Glutamatergic neuron (in vitro differentiated cells): ENCODE measurements around the gene NECTIN4. TPM values are rescaled to one million over a fixed set of nuclear protein-coding genes. Genes with fewer than 3 reads are reported as not detected.

Experiments
- DNase-seq: peaks from one replicate; pipeline ENCODE4 v3.0.0; 2022
- H3K27ac Mint-ChIP-seq: one replicate; pipeline ENCODE4 v1.8.0; 2020; ENCODE audit warnings: mild to moderate bottlenecking, mixed read lengths, inconsistent platforms; ENCODE audit not compliant: unreplicated experiment
- H3K27me3 Mint-ChIP-seq: one replicate; pipeline ENCODE4 v1.8.0; 2020; ENCODE audit warnings: mild to moderate bottlenecking, moderate library complexity, mixed read lengths, inconsistent platforms; ENCODE audit not compliant: unreplicated experiment
- H3K36me3 Mint-ChIP-seq: one replicate; pipeline ENCODE4 v1.8.0; 2020; ENCODE audit warnings: mild to moderate bottlenecking, mixed read lengths, inconsistent platforms; ENCODE audit not compliant: unreplicated experiment
- H3K4me1 Mint-ChIP-seq: one replicate; pipeline ENCODE4 v1.8.0; 2020; ENCODE audit warnings: mild to moderate bottlenecking, low read depth, mixed read lengths, inconsistent platforms; ENCODE audit not compliant: unreplicated experiment
- H3K4me3 Mint-ChIP-seq: one replicate; pipeline ENCODE4 v1.8.0; 2020; ENCODE audit warnings: mild to moderate bottlenecking, mixed read lengths, inconsistent platforms; ENCODE audit not compliant: unreplicated experiment
- H3K9me3 Mint-ChIP-seq: one replicate; pipeline ENCODE4 v1.8.0; 2020; ENCODE audit warnings: mild to moderate bottlenecking, moderate library complexity, mixed read lengths, inconsistent platforms; ENCODE audit not compliant: unreplicated experiment
- total RNA-seq: library from RNA; stranded (reverse); fragmentation: NEBNext Ultra II Directional; extraction: Animal tissue kit (Norgen Biotek cat#: 25700); gene quantifications from one replicate; pipeline ENCODE4 v1.2.1, GENCODE V29; 2021; ENCODE audit not compliant: unreplicated experiment
- TF ChIP-seq, protein P1 (sequence below): fragments of 200-600 bp; sonication (generic); IDR thresholded peaks from one replicate; pipeline ENCODE4 v1.5.0; 2021; ENCODE audit not compliant: partially characterized antibody, unreplicated experiment

The NECTIN4 gene
- total RNA-seq, 1 donor from 2014 or later: 0.39 TPM

GRCh38 chr1:161072751-161073449 lies 16.5 kb downstream of the NECTIN4 start:
- Mint-ChIP-seq H3K36me3 (no peaks in the 10 kb centered on the region), H3K27ac (no peak overlapping the region)

GRCh38 chr1:161071886-161072371 lies 17.4 kb downstream of the NECTIN4 start:
- Mint-ChIP-seq H3K36me3 (peaks cover 2% of the 10 kb centered on the region), H3K9me3 (peaks cover 2% of the 10 kb centered on the region), H3K4me3 (no peak overlapping the region), H3K4me1 (no peaks in the 10 kb centered on the region), H3K27me3 (peaks cover 16% of the 10 kb centered on the region), H3K27ac (no peak overlapping the region)
- TF ChIP-seq, protein P1, sequence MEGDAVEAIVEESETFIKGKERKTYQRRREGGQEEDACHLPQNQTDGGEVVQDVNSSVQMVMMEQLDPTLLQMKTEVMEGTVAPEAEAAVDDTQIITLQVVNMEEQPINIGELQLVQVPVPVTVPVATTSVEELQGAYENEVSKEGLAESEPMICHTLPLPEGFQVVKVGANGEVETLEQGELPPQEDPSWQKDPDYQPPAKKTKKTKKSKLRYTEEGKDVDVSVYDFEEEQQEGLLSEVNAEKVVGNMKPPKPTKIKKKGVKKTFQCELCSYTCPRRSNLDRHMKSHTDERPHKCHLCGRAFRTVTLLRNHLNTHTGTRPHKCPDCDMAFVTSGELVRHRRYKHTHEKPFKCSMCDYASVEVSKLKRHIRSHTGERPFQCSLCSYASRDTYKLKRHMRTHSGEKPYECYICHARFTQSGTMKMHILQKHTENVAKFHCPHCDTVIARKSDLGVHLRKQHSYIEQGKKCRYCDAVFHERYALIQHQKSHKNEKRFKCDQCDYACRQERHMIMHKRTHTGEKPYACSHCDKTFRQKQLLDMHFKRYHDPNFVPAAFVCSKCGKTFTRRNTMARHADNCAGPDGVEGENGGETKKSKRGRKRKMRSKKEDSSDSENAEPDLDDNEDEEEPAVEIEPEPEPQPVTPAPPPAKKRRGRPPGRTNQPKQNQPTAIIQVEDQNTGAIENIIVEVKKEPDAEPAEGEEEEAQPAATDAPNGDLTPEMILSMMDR: peak; percentile 69
- DNase-seq: peak; percentile 72

More at GRCh38 chr1:161072751-161073449, 16.5 kb downstream of the NECTIN4 start:
- TF ChIP-seq, protein P1: no peak
- Mint-ChIP-seq H3K4me1 (no peaks in the 10 kb centered on the region), H3K27me3 (peaks cover 11% of the 10 kb centered on the region), H3K9me3 (peaks cover 2% of the 10 kb centered on the region), H3K4me3 (no peak overlapping the region)
- no peak for DNase-seq

GRCh38 chr1:161070761-161071160 lies 18.6 kb downstream of the NECTIN4 start:
- Mint-ChIP-seq H3K4me3 (no peak overlapping the region), H3K36me3 (peaks cover 6% of the 10 kb centered on the region), H3K27ac (no peak overlapping the region), H3K27me3 (peaks cover 15% of the 10 kb centered on the region), H3K9me3 (peaks cover 2% of the 10 kb centered on the region), H3K4me1 (no peaks in the 10 kb centered on the region)
- DNase-seq: no peak
- TF ChIP-seq, protein P1: no peak

DNA sequence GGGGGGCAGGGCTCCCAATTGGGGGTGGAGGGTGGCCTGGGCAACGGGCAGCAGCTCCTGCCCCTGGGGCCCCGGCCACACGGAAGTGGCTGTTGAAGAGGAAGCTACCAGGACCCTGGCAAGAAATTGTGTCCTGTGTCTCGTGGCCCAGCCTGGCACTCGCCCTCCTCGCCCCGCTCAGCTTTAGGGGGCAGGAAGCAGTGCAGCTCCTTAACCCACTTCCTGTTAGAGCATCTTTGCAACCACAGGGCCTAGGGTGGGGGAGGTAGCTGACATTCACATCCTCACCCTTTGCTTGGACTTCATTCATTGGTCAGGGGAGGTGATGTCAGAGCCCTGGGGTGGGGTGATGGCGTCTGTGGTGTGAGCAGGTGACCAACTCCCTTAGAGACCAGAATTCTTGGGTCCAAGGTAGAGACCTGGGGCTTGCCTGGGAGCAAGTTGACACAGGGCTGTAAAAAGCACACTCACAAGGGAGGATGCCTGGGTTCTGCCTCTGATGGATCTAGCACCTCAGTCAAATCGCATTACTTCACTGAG lies 19.6 kb downstream of the NECTIN4 start, which contains the start of gene ARHGAP30:
Gene ARHGAP30, minus strand, starts transcription at position 161 of the 540 bp plus-strand sequence. CDS start 267 bp downstream, outside the sequence.
- TF ChIP-seq, protein P1: no peak
- Mint-ChIP-seq H3K4me1 (no peaks in the 10 kb centered on the region), H3K27me3 (peaks cover 14% of the 10 kb centered on the region), H3K9me3 (peaks cover 2% of the 10 kb centered on the region), H3K36me3 (peaks cover 6% of the 10 kb centered on the region), H3K4me3 (no peak within 1 kb of the TSS), H3K27ac (no peak within 1 kb of the TSS)
- no peak for DNase-seq

GRCh38 chr1:161069241-161069640 lies 20.1 kb downstream of the NECTIN4 start:
- Mint-ChIP-seq H3K4me3 (no peak overlapping the region), H3K27me3 (peaks cover 13% of the 10 kb centered on the region), H3K9me3 (peaks cover 2% of the 10 kb centered on the region), H3K36me3 (peaks cover 6% of the 10 kb centered on the region), H3K27ac (no peak overlapping the region), H3K4me1 (no peaks in the 10 kb centered on the region)
- DNase-seq: no peak
- TF ChIP-seq, protein P1: no peak
